T follicular helper cell (primary cell): ENCODE measurements around the gene WDR6.

Experiments used
- DNase-seq: peaks from one replicate; pipeline ENCODE4 v3.0.0-alpha.2; 2020; ENCODE audit warnings: low read depth

Gene WDR6

GRCh38 chr3:49015765-49016164 is 8.6 kb downstream of the WDR6 start:
- DNase-seq, result no peak

GRCh38 chr3:49016414-49017228 is 9.4 kb downstream of the WDR6 start:
- DNase-seq, result no peak

- no peak for DNase-seq
Observed at GRCh38 chr3:49017229-49017970, 10.2 kb downstream of the WDR6 start.

- DNase-seq, result peak; percentile 46
Observed at GRCh38 chr3:49017971-49018706, 10.9 kb downstream of the WDR6 start, which contains the start of gene DALRD3. Gene DALRD3, minus strand, starts transcription at chr3:49018580. Its CDS starts 16 bp downstream, at chr3:49018564.

GRCh38 chr3:49018707-49019006 is 11.5 kb downstream of the WDR6 start:
- no peak for DNase-seq

- DNase-seq, result no peak
Observed at GRCh38 chr3:49019941-49020329, 12.7 kb downstream of the WDR6 start.

GRCh38 chr3:49020330-49021212 is 13.4 kb downstream of the WDR6 start:
- no peak for DNase-seq

GRCh38 chr3:49021213-49021812 is 14.1 kb downstream of the WDR6 start:
- DNase-seq, result peak; percentile 98

GRCh38 chr3:49021813-49022687 is 14.9 kb downstream of the WDR6 start, which contains the start of gene NDUFAF3:
Gene NDUFAF3, plus strand, starts transcription at chr3:49022121. Its CDS starts 24 bp downstream, at chr3:49022145.
- DNase-seq, result peak; percentile 85

GRCh38 chr3:49022688-49023171 is 15.5 kb downstream of the WDR6 start:
- DNase-seq, result no peak

- no peak for DNase-seq
Observed at GRCh38 chr3:49023775-49024174, 16.6 kb downstream of the WDR6 start.

- no peak for DNase-seq
Observed at GRCh38 chr3:49024449-49024848, 17.3 kb downstream of the WDR6 start.

GRCh38 chr3:49025005-49025792 is 18.0 kb downstream of the WDR6 start:
- no peak for DNase-seq

- DNase-seq, result no peak
Observed at GRCh38 chr3:49025793-49026520, 18.8 kb downstream of the WDR6 start.

GRCh38 chr3:49026536-49026935 is 19.3 kb downstream of the WDR6 start:
- no peak for DNase-seq

GRCh38 chr3:49027634-49028033 is 20.4 kb downstream of the WDR6 start:
- DNase-seq, result no peak

GRCh38 chr3:49028298-49028672 is 21.1 kb downstream of the WDR6 start:
- no peak for DNase-seq
